Fibroblast of mammary gland (primary cell): ENCODE data around the gene PDCD6IP.
A peak's percentile ranks its signal among the peaks of the same experiment; 100 is the strongest.

Experiments used
- DNase-seq: peaks from one replicate; pipeline ENCODE4 v3.0.0-alpha.2; 2010; ENCODE audit warnings: low read depth
- H3K4me3 ChIP-seq: 2 replicates; pipeline ENCODE4 v1.5.1; 2011; ENCODE audit warnings: low read depth, mild to moderate bottlenecking, low read length, moderate library complexity; ENCODE audit not compliant: control insufficient read depth
- CTCF ChIP-seq: conservative IDR thresholded peaks from 2 replicates; pipeline ENCODE4 v1.5.1; 2011; ENCODE audit warnings: low read depth, low read length, inconsistent platforms; ENCODE audit not compliant: control insufficient read depth, insufficient read depth

PDCD6IP gene

GRCh38 chr3:33911525-33912322 is 113.3 kb downstream of the PDCD6IP start:
- H3K4me3 ChIP-seq = no peak overlapping the region
- no peak for TF ChIP-seq CTCF
- DNase-seq = peak; percentile 51

DNA sequence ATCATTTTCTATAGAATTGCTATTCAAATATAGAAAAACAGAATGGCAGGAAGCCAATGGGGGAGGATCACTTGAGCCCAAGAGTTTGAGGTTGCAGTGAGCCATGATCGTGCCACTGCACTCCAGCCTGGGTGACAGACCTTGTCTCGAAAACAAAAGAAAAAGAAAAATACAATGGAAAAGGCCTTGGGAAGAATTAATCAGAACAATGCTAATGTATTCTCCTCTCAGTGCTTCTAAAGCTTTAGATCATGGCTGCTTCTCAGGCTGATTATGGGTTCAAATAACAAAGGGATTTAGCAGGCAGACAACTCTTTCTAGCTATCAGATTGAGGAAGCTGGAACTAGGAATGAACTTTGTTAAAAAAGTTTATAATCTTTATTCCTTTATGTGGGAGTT is 115.8 kb downstream of the PDCD6IP start:
- no peak for DNase-seq
- no peak overlapping the region for H3K4me3 ChIP-seq
- TF ChIP-seq CTCF = no peak

DNA sequence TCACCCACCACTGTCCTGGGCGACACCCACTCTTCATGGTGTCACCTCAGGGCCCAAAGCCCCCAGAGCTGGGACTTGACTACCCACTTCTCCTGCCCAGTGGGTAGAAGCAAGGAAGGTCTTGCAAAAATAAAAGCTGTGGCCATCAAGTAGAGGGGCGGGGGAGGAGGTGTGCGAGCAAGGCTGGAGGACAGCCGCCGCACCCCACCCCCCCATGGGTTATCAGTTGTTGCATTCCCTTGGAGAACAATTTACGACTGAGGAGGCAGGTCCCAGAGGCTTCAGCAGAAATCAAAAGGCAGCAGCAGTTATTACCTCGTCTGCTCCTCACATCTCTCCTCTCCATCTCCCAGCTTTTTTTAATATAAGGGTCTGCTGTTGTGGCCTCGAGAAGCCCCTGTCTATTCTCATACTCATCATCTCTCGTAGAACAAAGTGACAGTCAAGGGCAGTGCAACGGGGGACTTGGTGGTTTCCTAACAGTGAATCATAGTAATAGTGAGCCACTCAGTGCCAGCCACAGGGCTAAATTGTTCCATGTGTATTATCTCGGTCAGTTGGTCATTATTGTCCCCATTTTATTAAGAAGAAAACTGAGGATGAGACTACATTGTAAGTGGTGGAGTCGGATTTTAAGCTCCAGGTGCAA is 116.4 kb downstream of the PDCD6IP start:
- no peak overlapping the region for H3K4me3 ChIP-seq
- DNase-seq = no peak
- TF ChIP-seq CTCF = no peak

DNA sequence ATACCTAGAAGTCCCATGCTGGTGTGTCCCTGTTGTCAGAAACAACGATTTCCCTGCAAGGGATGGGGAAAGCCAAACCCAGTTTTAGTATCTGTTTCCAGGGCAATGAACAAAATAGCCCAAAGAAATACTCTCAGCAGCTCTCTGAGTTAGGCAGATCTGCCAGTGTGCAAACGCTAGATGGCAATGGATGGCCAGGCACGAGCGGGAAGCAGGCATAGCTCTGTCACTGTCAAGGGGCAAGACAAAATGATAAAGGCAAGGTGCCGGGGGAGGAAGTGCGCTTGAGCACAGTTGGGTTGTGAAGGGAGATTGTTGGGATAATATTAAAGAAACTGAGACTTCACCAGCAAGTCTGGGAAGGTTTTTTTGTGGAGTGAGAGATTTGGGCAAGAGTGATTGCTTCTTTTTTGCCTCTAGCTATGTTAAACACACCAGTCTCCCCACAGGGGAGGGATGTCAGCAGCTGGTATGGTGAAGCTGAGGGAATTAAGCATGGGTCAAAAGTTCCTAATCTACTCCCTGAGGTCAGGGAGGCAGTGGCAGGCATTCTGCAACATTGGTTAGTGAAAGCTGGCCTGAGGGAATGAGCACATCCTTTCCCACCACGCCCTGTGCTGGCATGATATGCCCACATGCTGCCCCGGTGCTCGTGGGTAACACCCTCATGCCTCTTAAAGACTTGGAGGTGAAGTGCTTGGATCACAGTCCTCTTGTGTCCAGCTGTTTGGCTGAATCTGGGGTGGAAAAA is 117.5 kb downstream of the PDCD6IP start:
- H3K4me3 ChIP-seq = no peak overlapping the region
- DNase-seq = peak; percentile 24
- peak; percentile 30 for TF ChIP-seq CTCF

- H3K4me3 ChIP-seq = no peak overlapping the region
- no peak for DNase-seq
- TF ChIP-seq CTCF = no peak
These were observed 119.8 kb downstream of the PDCD6IP start for GRCh38 chr3:33918126-33918756.
